ENCODE results near the gene SLC22A3. TPM values are rescaled to one million over a fixed set of nuclear protein-coding genes. Genes with fewer than 3 reads are reported as not detected.

Gene SLC22A3
- total RNA-seq, 1 experiment from 2014 or later = 2.4 TPM

DNA sequence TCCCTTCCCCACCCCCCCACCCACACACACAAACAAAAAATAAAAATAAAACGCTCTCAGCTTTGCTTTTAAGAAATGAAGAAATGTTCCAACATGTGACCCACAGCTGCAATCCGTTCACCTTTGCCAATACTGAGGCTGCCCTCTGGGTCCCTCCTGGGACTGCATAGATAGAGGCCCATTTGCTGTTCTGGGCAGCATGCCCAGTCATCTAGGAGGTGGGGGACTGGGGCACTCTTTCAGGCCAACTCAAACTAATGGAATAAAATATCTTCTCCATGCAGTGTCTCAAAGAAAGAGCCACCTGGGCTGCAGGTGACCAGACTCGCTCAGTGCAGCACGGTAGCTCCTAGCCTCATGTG, 79.9 kb downstream of the SLC22A3 start:
- H3K4me3 Mint-ChIP-seq (ENCODE audit: unreplicated experiment) = no peak overlapping the region
- BruUV-seq (replicated peaks) = no TSS peak
- no peak overlapping the region for H3K27ac Mint-ChIP-seq (ENCODE audit: unreplicated experiment)
- no peaks in the 10 kb centered on the region for H3K4me1 ChIP-seq
- no peaks in the 10 kb centered on the region for H3K9me3 Mint-ChIP-seq (ENCODE audit: unreplicated experiment)
- no peak for DNase-seq
- no peaks in the 10 kb centered on the region for H3K36me3 ChIP-seq (ENCODE audit: control insufficient read depth, insufficient read depth, low read length)
- H3K27me3 Mint-ChIP-seq (ENCODE audit: insufficient read depth, unreplicated experiment) = no peaks in the 10 kb centered on the region
- intact Hi-C loops (cut with micrococcal nuclease; ENCODE audit: unreplicated experiment) = no loop called here
- H3K27me3 ChIP-seq (replicated peaks; ENCODE audit: control insufficient read depth, insufficient read depth, low read length) = no peaks in the 10 kb centered on the region
- no peaks in the 10 kb centered on the region for H3K9me3 ChIP-seq
- no peak overlapping the region for H3K4me3 ChIP-seq (ENCODE audit: low read depth, low read length)
- no peaks in the 10 kb centered on the region for H3K4me1 Mint-ChIP-seq (ENCODE audit: low read depth, unreplicated experiment)
- POLR2A ChIA-PET = no interaction called here
- CTCF ChIA-PET = no interaction called here
- TF ChIP-seq, protein P1, sequence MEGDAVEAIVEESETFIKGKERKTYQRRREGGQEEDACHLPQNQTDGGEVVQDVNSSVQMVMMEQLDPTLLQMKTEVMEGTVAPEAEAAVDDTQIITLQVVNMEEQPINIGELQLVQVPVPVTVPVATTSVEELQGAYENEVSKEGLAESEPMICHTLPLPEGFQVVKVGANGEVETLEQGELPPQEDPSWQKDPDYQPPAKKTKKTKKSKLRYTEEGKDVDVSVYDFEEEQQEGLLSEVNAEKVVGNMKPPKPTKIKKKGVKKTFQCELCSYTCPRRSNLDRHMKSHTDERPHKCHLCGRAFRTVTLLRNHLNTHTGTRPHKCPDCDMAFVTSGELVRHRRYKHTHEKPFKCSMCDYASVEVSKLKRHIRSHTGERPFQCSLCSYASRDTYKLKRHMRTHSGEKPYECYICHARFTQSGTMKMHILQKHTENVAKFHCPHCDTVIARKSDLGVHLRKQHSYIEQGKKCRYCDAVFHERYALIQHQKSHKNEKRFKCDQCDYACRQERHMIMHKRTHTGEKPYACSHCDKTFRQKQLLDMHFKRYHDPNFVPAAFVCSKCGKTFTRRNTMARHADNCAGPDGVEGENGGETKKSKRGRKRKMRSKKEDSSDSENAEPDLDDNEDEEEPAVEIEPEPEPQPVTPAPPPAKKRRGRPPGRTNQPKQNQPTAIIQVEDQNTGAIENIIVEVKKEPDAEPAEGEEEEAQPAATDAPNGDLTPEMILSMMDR (IDR thresholded peaks at IDR 0.05; ENCODE audit: insufficient read depth in 1 of 2, low read depth in 1 of 2, low read length in 1 of 2, severe bottlenecking in 1 of 2, unreplicated experiment in 1 of 2) = no peak
- H3K36me3 Mint-ChIP-seq (ENCODE audit: insufficient read depth, unreplicated experiment) = no peaks in the 10 kb centered on the region

DNA sequence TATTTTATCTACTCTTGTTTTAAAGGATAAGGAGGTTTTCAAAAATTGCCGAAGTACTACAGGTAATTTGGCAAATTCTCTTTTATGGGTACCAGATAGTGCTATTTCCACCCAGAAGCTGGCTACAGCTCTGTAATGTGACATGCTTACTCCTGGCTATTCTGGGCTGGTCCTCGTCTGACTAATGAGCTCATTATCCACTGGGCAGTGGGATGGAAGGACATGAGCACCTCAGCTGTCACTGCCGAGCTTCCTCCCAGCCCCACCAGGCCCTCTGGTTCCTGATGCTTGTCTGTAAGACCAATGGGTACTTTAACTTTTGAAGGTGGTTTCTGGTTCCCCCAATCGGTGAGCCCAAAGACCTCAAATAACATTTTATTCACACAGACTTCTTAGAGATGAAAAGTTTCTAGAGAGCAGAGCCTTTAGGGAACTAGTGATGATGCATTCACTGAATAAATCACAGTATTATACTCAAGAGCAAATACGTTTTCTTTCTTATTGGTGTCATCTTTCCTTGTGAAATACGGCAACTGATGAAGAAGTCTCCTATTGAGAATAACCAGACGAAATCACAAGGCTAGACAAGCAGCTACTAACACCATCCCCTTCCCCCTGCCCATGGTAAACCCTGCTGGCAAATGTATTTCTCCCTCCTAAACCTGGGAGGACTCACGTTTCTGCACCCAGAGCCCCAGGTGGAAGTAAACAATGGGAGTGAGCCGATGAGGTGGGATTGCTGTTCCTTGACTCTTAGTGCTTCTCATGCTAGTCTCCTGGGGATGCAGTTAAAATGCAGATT, 80.8 kb downstream of the SLC22A3 start:
- H3K4me3 Mint-ChIP-seq (ENCODE audit: unreplicated experiment) = no peak overlapping the region
- no peak overlapping the region for H3K27ac Mint-ChIP-seq (ENCODE audit: unreplicated experiment)
- H3K36me3 Mint-ChIP-seq (ENCODE audit: insufficient read depth, unreplicated experiment) = no peaks in the 10 kb centered on the region
- TF ChIP-seq, protein P1 (IDR thresholded peaks at IDR 0.05; ENCODE audit: insufficient read depth in 1 of 2, low read depth in 1 of 2, low read length in 1 of 2, severe bottlenecking in 1 of 2, unreplicated experiment in 1 of 2) = no peak
- POLR2A ChIA-PET = no interaction called here
- intact Hi-C loops (cut with micrococcal nuclease; ENCODE audit: unreplicated experiment) = no loop called here
- CTCF ChIA-PET = no interaction called here
- H3K4me1 ChIP-seq = no peaks in the 10 kb centered on the region
- H3K27me3 Mint-ChIP-seq (ENCODE audit: insufficient read depth, unreplicated experiment) = no peaks in the 10 kb centered on the region
- H3K4me3 ChIP-seq (ENCODE audit: low read depth, low read length) = no peak overlapping the region
- no peaks in the 10 kb centered on the region for H3K9me3 ChIP-seq
- no peaks in the 10 kb centered on the region for H3K36me3 ChIP-seq (ENCODE audit: control insufficient read depth, insufficient read depth, low read length)
- BruUV-seq (replicated peaks) = no TSS peak
- H3K4me1 Mint-ChIP-seq (ENCODE audit: low read depth, unreplicated experiment) = no peaks in the 10 kb centered on the region
- H3K9me3 Mint-ChIP-seq (ENCODE audit: unreplicated experiment) = no peaks in the 10 kb centered on the region
- DNase-seq = no peak
- no peaks in the 10 kb centered on the region for H3K27me3 ChIP-seq (replicated peaks; ENCODE audit: control insufficient read depth, insufficient read depth, low read length)

DNA sequence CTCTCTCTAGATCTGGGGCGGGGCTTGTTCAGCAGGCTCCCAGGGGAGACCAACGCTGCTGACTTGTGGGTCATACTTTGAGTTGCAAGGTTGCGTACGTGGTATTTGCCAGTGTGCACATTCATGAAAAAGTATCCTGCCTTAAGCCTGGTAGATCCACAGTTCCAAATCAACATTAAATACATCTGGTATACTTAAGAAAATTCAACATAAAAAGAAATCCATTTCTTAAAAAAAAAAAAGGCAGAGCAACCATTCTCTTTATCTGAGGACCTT, 81.4 kb downstream of the SLC22A3 start:
- ChIA-PET POLR2A (no interaction called here), CTCF (no interaction called here)
- no peaks in the 10 kb centered on the region for H3K9me3 ChIP-seq
- no peak for DNase-seq
- TF ChIP-seq, protein P1 (IDR thresholded peaks at IDR 0.05; ENCODE audit: insufficient read depth in 1 of 2, low read depth in 1 of 2, low read length in 1 of 2, severe bottlenecking in 1 of 2, unreplicated experiment in 1 of 2) = no peak
- H3K4me3 ChIP-seq (ENCODE audit: low read depth, low read length) = no peak overlapping the region
- Mint-ChIP-seq H3K9me3 (ENCODE audit: unreplicated experiment) (no peaks in the 10 kb centered on the region), H3K27ac (ENCODE audit: unreplicated experiment) (no peak overlapping the region), H3K4me1 (ENCODE audit: low read depth, unreplicated experiment) (no peaks in the 10 kb centered on the region), H3K36me3 (ENCODE audit: insufficient read depth, unreplicated experiment) (no peaks in the 10 kb centered on the region), H3K27me3 (ENCODE audit: insufficient read depth, unreplicated experiment) (no peaks in the 10 kb centered on the region), H3K4me3 (ENCODE audit: unreplicated experiment) (no peak overlapping the region)
- intact Hi-C loops (cut with micrococcal nuclease; ENCODE audit: unreplicated experiment) = no loop called here
- no peaks in the 10 kb centered on the region for H3K36me3 ChIP-seq (ENCODE audit: control insufficient read depth, insufficient read depth, low read length)
- no TSS peak for BruUV-seq (replicated peaks)
- H3K4me1 ChIP-seq = no peaks in the 10 kb centered on the region
- no peaks in the 10 kb centered on the region for H3K27me3 ChIP-seq (replicated peaks; ENCODE audit: control insufficient read depth, insufficient read depth, low read length)
